ENCODE data around the gene OR2A5.

The OR2A5 gene

GRCh38 chr7:144098776-144099175, 50.0 kb downstream of the OR2A5 start:
- TF ChIP-seq CTCF (conservative IDR thresholded peaks at IDR 0.05): no peak
- H3K27ac ChIP-seq: no peak overlapping the region

- H3K27ac ChIP-seq: no peak overlapping the region
- no peak for TF ChIP-seq CTCF (conservative IDR thresholded peaks at IDR 0.05)
Observed at GRCh38 chr7:144100607-144101006, 51.9 kb downstream of the OR2A5 start.

- no peak overlapping the region for H3K27ac ChIP-seq
- no peak for TF ChIP-seq CTCF (conservative IDR thresholded peaks at IDR 0.05)
Observed at GRCh38 chr7:144102041-144102440, 53.3 kb downstream of the OR2A5 start.

GRCh38 chr7:144105211-144105610, 56.5 kb downstream of the OR2A5 start:
- no peak for TF ChIP-seq CTCF (conservative IDR thresholded peaks at IDR 0.05)
- H3K27ac ChIP-seq: no peak overlapping the region
